LNCaP clone FGC (cell line): ENCODE data around the gene POLR2E.

Source experiments
- DNase-seq: peaks from one replicate; pipeline ENCODE4 v3.0.0-alpha.2; 2011; ENCODE audit warnings: low read depth
- H3K4me3 ChIP-seq: 2 replicates; pipeline ENCODE4 v1.5.1; 2011; ENCODE audit warnings: mild to moderate bottlenecking, low read depth, low read length, control low read depth
- CTCF ChIP-seq: IDR thresholded peaks from 2 replicates; pipeline ENCODE4 v1.5.1; 2012; ENCODE audit warnings: mild to moderate bottlenecking; ENCODE audit not compliant: control insufficient read depth, insufficient read depth; ENCODE audit errors: extremely low read depth

Gene POLR2E

DNA sequence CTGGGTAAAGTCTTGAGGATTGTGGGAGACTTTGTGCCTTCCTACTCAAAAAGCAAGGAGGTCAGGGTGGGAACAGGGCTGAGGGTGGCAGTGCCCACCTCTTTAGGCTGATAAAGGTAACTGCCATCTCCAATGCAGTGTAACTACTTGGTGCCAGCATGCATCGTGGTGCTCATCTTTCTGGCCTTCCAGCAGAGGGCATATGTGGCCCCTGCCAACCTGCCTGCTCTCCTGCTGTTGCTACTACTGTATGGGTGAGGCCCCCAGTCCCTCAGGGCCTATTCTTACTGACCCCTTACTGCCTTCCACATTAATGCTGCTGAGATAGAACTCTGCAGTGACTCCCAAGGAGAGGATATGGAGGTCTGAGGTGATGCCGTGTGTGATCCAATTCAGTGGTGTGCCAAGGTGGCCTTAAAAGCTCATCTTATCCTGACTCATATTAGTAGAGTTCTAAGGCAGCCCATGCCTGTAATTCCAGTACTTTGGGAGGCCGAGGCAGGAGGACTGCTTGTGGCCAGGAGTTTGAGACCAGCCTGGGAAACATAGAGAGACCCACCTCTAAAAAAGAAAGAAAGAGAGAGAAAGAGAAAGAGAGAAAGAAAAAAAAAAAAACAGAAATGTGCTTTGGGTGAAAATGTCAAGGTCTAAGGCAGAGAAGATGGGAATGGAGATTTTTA is 37.9 kb downstream of the POLR2E start:
- TF ChIP-seq CTCF: no peak
- no peak for DNase-seq
- no peak overlapping the region for H3K4me3 ChIP-seq

DNA sequence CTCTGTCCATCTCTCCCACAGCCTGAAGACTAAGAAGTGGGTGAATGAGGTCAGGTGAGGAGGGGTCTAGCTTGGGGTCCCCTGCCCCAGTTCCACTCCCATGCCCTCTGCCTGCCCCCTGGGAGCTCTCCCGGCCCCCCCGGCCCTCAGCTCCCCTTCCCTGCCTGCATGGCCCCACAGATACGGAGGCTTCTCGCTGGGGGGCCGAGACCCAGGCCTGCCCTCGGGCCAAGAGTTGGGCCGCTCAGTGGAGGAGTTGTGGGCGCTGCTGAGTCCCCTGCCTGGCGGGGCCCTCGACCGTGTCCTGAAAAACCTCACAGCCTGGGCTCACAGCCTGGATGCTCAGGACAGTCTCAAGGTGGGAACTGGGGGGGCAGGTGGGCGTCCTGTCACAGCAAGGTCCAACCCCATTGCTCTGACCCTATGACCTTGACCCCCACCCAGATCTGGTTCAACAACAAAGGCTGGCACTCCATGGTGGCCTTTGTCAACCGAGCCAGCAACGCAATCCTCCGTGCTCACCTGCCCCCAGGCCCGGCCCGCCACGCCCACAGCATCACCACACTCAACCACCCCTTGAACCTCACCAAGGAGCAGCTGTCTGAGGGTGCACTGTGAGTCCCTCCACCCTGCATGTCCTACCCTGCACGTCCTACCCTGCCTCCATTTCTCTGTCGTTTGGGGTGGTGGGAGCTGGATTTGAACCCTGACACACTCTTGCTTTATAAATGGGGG is 39.1 kb downstream of the POLR2E start:
- no peak for DNase-seq
- no peak for TF ChIP-seq CTCF
- no peak overlapping the region for H3K4me3 ChIP-seq

- TF ChIP-seq CTCF: no peak
- no peak for DNase-seq
- H3K4me3 ChIP-seq: no peak overlapping the region
These were observed 40.1 kb downstream of the POLR2E start for GRCh38 chr19:1055028-1055425.

DNA sequence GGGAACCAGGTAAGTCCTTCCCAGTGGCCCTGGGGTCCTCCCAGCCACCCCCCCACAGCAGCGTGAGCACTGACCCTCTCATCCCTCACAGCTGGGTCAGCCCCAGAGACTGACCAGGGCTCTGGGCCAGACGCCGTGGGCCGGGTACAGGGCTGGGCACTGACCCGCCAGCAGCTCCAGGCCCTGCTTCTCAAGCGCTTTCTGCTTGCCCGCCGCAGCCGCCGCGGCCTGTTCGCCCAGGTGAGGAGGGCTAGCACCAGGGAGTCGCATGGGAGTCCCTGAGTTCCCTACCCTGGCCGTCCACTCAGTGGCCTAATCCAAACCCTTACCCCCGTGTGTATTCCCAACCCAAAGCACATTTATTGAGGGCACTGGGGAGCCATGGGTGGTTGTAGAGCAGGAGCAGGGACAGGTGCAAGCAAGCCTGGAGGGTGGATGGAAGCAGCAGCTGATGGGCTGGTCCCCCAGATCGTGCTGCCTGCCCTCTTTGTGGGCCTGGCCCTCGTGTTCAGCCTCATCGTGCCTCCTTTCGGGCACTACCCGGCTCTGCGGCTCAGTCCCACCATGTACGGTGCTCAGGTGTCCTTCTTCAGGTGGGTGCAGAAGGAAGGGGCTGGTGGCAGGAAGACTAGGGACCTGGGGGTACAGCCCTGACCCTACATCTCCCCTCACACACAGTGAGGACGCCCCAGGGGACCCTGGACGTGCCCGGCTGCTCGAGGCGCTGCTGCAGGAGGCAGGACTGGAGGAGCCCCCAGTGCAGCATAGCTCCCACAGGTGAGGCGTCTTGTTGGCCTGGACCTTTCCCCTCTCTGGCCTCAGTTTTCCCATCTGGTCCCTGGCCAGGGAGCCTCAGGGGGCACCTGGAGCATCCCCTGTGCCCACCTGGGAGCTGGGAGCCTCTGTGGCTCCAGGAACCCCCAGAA is 40.8 kb downstream of the POLR2E start:
- no peak for DNase-seq
- H3K4me3 ChIP-seq: no peak overlapping the region
- TF ChIP-seq CTCF: no peak

- no peak for TF ChIP-seq CTCF
- DNase-seq: no peak
- H3K4me3 ChIP-seq: no peak overlapping the region
These were observed 41.7 kb downstream of the POLR2E start for GRCh38 chr19:1053176-1054101.

- DNase-seq: no peak
- no peak overlapping the region for H3K4me3 ChIP-seq
- no peak for TF ChIP-seq CTCF
These were observed 42.7 kb downstream of the POLR2E start for GRCh38 chr19:1052349-1052975.
